ENCODE data around the gene NELFA.

Gene NELFA

GRCh38 chr4:2008921-2009650 is at the start of gene NELFA:
Gene NELFA (minus strand): TSS chr4:2008974. CDS start chr4:2008959, 15 bp downstream.
- TF ChIP-seq CTCF (IDR thresholded peaks at IDR 0.05; ENCODE audit: borderline replicate concordance, insufficient read depth, low read depth, low read length): no peak; the same call in 1 of the 2 replicates
- peak within 1 kb of the TSS; percentile 89 for H3K4me3 ChIP-seq (ENCODE audit: low read depth, low read length)

GRCh38 chr4:2057382-2058065 is 48.8 kb upstream of the NELFA start:
- no peak overlapping the region for H3K4me3 ChIP-seq (ENCODE audit: low read depth, low read length)
- no peak for TF ChIP-seq CTCF (IDR thresholded peaks at IDR 0.05; ENCODE audit: borderline replicate concordance, insufficient read depth, low read depth, low read length)

- TF ChIP-seq CTCF (IDR thresholded peaks at IDR 0.05; ENCODE audit: borderline replicate concordance, insufficient read depth, low read depth, low read length): no peak
- no peak overlapping the region for H3K4me3 ChIP-seq (ENCODE audit: low read depth, low read length)
Measured at GRCh38 chr4:2054217-2054616, 45.4 kb upstream of the NELFA start.

DNA sequence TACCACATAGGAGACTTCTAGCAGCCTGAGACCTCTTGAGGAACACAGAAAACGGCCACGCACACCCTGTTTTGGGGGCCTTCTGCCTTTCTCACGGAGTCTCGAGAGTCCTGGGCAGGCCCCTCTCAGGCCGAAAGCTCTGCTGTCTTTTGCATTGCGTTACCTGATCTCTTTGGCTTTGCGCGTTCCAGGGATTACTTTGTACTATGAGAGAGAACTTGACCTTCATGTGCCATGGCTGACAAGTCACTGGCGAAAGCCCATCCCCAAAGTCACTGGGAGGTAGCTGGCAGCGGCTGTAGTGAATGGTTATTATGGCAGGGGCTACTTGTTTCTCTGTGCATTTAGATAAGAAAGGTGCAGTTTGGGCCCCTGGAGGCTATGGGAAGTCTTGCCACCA is 42.3 kb upstream of the NELFA start:
- H3K4me3 ChIP-seq (ENCODE audit: low read depth, low read length): no peak overlapping the region
- TF ChIP-seq CTCF (IDR thresholded peaks at IDR 0.05; ENCODE audit: borderline replicate concordance, insufficient read depth, low read depth, low read length): no peak

DNA sequence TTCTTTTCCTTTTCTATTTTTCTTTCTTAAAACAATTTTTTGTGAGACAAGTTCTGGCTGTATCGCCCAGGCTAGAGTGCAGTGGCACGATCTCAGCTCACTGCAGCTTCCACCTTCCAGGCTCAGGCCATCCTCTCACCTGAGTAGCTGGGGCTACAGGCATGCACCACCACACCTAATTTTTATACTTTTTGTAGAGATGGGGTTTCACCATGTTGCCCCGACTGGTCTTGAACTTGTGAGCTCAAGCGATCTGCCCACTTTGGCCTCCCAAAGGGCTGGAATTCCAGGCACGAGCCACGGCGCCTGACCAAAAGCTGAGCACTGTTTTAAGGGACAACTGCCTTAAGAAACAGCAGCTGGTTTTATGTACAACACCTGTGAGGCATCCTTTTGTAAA is 41.0 kb upstream of the NELFA start:
- TF ChIP-seq CTCF (IDR thresholded peaks at IDR 0.05; ENCODE audit: borderline replicate concordance, insufficient read depth, low read depth, low read length): no peak
- H3K4me3 ChIP-seq (ENCODE audit: low read depth, low read length): no peak overlapping the region

- no peak for TF ChIP-seq CTCF (IDR thresholded peaks at IDR 0.05; ENCODE audit: borderline replicate concordance, insufficient read depth, low read depth, low read length)
- no peak overlapping the region for H3K4me3 ChIP-seq (ENCODE audit: low read depth, low read length)
Measured at GRCh38 chr4:2049381-2049780, 40.6 kb upstream of the NELFA start.

DNA sequence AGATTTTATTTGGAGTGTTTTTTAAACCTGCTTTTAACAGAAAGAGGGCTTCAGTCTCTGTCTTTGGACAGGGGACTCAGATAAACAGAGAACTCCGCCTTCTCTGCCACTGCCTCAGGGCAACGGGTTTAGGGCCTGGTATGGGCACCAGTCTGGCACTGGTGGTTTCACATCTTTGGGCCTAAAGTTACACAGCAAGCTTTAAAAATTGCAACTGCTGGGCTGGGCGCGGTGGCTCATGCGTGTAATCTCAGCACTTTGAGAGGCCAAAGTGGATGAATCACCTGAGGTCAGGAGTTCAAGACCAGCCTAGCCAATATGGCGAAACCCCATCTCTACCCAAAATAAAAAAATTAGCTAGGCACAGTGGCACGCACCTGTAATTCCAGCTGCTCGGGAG is 40.1 kb upstream of the NELFA start:
- no peak overlapping the region for H3K4me3 ChIP-seq (ENCODE audit: low read depth, low read length)
- no peak for TF ChIP-seq CTCF (IDR thresholded peaks at IDR 0.05; ENCODE audit: borderline replicate concordance, insufficient read depth, low read depth, low read length)

Data from GM12875 (cell line).